Hair follicular keratinocyte (primary cell): ENCODE results near the gene CCDC74A. TPM values are rescaled to one million over a fixed set of nuclear protein-coding genes. Genes with fewer than 3 reads are reported as not detected.

Experiments
- total RNA-seq: library from RNA; depleted of rRNA; stranded (reverse); fragments of >200 nt; gene quantifications from 2 replicates; pipeline ENCODE4 v1.2.3, GENCODE V29; 2015

CCDC74A gene
- total RNA-seq: 6.0 and 6.6 TPM in 2 replicates

GRCh38 chr2:131527131-131528001 is at the start of gene CCDC74A:
CCDC74A (plus strand) TSS chr2:131527888; CDS start chr2:131527971, 83 bp downstream.

GRCh38 chr2:131492015-131492417 is 35.7 kb upstream of the CCDC74A start, which contains the start of gene MZT2A:
MZT2A (minus strand) TSS chr2:131492397; CDS start chr2:131492376, 21 bp downstream.

Other genes starting within 250 kb of the CCDC74A start
- gene RAB6D, start 163.7 kb upstream of the CCDC74A start, total RNA-seq: not detected in 2 replicates
- not detected in 2 replicates for gene TUBA3D, start 51.8 kb upstream of the CCDC74A start, total RNA-seq
- 293 and 332 TPM in 2 replicates for gene MZT2A, start 35.5 kb upstream of the CCDC74A start, total RNA-seq